ENCODE data around the gene CNBD2. TPM values are rescaled to one million over a fixed set of nuclear protein-coding genes. Genes with fewer than 3 reads are reported as not detected.

CNBD2 gene
- total RNA-seq, 1 donor from 2014 or later = 2.7 TPM

DNA sequence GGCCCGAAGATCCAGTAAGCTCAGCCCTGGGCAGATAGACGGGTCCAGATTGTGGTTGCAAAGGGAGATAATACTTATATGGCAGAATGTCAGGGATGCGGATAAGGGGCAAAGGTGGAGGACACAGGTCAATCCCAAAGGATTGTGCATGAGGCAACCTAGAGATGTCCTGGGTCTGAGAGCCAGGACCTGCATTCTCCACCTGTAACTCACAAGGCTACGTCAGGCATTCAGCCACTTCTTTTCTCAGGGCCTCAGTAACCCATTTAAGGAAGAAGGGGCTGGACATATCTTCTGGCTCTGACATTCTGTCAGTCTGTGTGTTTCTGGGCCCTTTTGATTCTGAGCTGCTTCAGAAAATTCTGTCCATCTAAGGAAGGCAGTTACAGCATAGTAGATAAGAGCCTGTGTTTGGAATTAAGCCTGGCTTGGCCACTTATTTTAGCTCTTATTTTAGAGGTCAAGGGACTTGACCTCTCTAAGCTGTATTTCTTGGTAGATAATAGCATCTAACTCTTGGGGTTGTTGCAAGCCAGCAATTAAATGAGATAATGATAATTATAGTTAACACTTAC is 40.2 kb downstream of the CNBD2 start:
- DNase-seq (ENCODE audit: extremely low spot score in 2 of 2) = peak in 1 of 2 donors; percentile 88
- no peak for TF ChIP-seq POLR2AphosphoS5 (IDR thresholded peaks at IDR 0.05; ENCODE audit: insufficient read depth in 1 of 2, low read depth in 1 of 2)
- TF ChIP-seq, protein P1, sequence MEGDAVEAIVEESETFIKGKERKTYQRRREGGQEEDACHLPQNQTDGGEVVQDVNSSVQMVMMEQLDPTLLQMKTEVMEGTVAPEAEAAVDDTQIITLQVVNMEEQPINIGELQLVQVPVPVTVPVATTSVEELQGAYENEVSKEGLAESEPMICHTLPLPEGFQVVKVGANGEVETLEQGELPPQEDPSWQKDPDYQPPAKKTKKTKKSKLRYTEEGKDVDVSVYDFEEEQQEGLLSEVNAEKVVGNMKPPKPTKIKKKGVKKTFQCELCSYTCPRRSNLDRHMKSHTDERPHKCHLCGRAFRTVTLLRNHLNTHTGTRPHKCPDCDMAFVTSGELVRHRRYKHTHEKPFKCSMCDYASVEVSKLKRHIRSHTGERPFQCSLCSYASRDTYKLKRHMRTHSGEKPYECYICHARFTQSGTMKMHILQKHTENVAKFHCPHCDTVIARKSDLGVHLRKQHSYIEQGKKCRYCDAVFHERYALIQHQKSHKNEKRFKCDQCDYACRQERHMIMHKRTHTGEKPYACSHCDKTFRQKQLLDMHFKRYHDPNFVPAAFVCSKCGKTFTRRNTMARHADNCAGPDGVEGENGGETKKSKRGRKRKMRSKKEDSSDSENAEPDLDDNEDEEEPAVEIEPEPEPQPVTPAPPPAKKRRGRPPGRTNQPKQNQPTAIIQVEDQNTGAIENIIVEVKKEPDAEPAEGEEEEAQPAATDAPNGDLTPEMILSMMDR (IDR thresholded peaks at IDR 0.05) = no peak
- TF ChIP-seq POLR2A (IDR thresholded peaks at IDR 0.05) = no peak
- no peak overlapping the region for H3K4me3 ChIP-seq
- no peaks in the 10 kb centered on the region for H3K36me3 ChIP-seq
- intact Hi-C loops (cut with DNase I) = no loop called here
- H3K4me1 ChIP-seq = no peaks in the 10 kb centered on the region
- H3K27me3 ChIP-seq = no peaks in the 10 kb centered on the region
- H3K9me3 ChIP-seq = no peaks in the 10 kb centered on the region
- H3K27ac ChIP-seq = no peak overlapping the region

DNA sequence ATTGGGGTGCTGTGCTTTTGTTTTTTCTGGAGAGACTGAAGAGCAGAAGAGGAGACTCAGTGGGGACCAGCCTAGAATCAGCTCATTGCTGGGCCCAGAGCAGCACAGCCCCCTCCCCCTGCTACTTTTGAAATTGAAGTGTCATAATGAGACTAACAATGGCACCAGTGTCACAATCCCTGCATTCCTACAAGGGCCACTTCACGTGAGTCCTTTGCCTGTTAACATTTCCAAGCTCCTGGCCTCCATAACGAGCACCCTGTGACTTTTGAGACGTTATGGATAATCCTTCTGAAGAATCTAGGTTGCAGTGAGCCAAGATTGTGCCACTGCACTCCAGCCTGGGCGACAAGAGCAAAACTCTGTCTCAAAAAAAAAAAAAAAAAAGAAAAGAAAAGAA is 41.7 kb downstream of the CNBD2 start:
- DNase-seq (ENCODE audit: extremely low spot score in 2 of 2) = peak in 1 of 2 donors; percentile 37
- Histone ChIP-seq H3K27me3 (no peaks in the 10 kb centered on the region), H3K36me3 (no peaks in the 10 kb centered on the region), H3K27ac (no peak overlapping the region), H3K9me3 (no peaks in the 10 kb centered on the region), H3K4me1 (no peaks in the 10 kb centered on the region), H3K4me3 (no peak overlapping the region)
- intact Hi-C loops (cut with DNase I) = no loop called here
- no peak for TF ChIP-seq POLR2A (IDR thresholded peaks at IDR 0.05)

- no peaks in the 10 kb centered on the region for H3K27me3 ChIP-seq
- intact Hi-C loops (cut with DNase I) = no loop called here
- no peak overlapping the region for H3K4me3 ChIP-seq
- TF ChIP-seq POLR2A (IDR thresholded peaks at IDR 0.05) (no peak), POLR2AphosphoS5 (IDR thresholded peaks at IDR 0.05; ENCODE audit: insufficient read depth in 1 of 2, low read depth in 1 of 2) (no peak)
- TF ChIP-seq, protein P1 (IDR thresholded peaks at IDR 0.05) = no peak
- no peaks in the 10 kb centered on the region for H3K4me1 ChIP-seq
- DNase-seq (ENCODE audit: extremely low spot score in 2 of 2) = peak in 1 of 2 donors; percentile 55
- no peaks in the 10 kb centered on the region for H3K36me3 ChIP-seq
- H3K9me3 ChIP-seq = no peaks in the 10 kb centered on the region
- H3K27ac ChIP-seq = no peak overlapping the region
Measured at GRCh38 chr20:36010825-36011224, 42.4 kb downstream of the CNBD2 start.

DNA sequence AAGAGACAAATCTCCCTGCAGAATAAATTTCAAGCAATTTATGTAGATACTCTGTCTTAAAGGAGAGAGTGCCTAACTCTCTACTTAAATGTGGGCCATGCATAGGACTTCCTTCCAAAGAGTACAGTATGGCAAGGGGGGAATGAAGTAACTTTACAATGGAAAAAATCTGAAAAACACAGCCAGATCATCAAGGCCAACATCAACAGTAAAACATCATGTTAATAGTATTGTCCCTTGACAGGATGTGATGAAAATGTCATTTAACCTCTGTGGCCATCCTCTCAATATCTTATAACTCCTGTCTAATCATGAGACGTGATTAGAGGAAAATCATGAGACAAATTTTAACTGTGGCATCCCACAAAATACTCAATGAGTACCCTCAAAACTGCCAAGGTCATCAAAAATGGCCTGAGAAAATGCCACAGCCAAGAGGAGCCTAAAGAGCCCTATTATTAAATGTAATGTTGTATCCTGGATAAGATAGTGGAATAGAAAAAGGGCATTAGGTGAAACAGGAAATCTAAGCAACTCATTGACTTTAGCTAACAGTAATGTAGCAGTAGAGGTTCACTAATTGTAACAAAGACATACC is 47.5 kb downstream of the CNBD2 start:
- TF ChIP-seq, protein P1 (IDR thresholded peaks at IDR 0.05) = no peak
- TF ChIP-seq POLR2AphosphoS5 (IDR thresholded peaks at IDR 0.05; ENCODE audit: insufficient read depth in 1 of 2, low read depth in 1 of 2) (no peak), POLR2A (IDR thresholded peaks at IDR 0.05) (no peak)
- no peak overlapping the region for H3K27ac ChIP-seq
- no peak for DNase-seq (ENCODE audit: extremely low spot score in 2 of 2)
- H3K4me1 ChIP-seq = peaks cover 19% of the 10 kb centered on the region
- H3K36me3 ChIP-seq = no peaks in the 10 kb centered on the region
- no peaks in the 10 kb centered on the region for H3K27me3 ChIP-seq
- no peak overlapping the region for H3K4me3 ChIP-seq
- intact Hi-C loops (cut with DNase I) = no loop called here
- H3K9me3 ChIP-seq = no peaks in the 10 kb centered on the region

- Histone ChIP-seq H3K27ac (peak overlapping the region; percentile 53), H3K36me3 (no peaks in the 10 kb centered on the region), H3K4me1 (peaks cover 19% of the 10 kb centered on the region), H3K9me3 (no peaks in the 10 kb centered on the region), H3K4me3 (no peak overlapping the region), H3K27me3 (no peaks in the 10 kb centered on the region)
- intact Hi-C loops (cut with DNase I) = no loop called here
- DNase-seq (ENCODE audit: extremely low spot score in 2 of 2) = no peak
- TF ChIP-seq POLR2A (IDR thresholded peaks at IDR 0.05) = no peak
- no peak for TF ChIP-seq POLR2AphosphoS5 (IDR thresholded peaks at IDR 0.05; ENCODE audit: insufficient read depth in 1 of 2, low read depth in 1 of 2)
- TF ChIP-seq, protein P1 (IDR thresholded peaks at IDR 0.05) = no peak
Measured at GRCh38 chr20:36017048-36017951, 48.9 kb downstream of the CNBD2 start.

Data from vagina (tissue), 2 donors.